SK-N-SH (cell line): ENCODE data around the gene ELP4.

Experiments used
- EP300 ChIP-seq, 2 experiments: IDR thresholded peaks; 2 replicates each; pipeline versions ENCODE4 v1.4.0 to v1.6.1; 2012; ENCODE audit warnings: borderline replicate concordance in 1 of 2, low read depth in 1 of 2, low read length in 1 of 2
- FOSL2 ChIP-seq: IDR thresholded peaks from 2 replicates; pipeline ENCODE4 v1.4.0; 2012; ENCODE audit warnings: low read depth, mild to moderate bottlenecking, moderate library complexity, borderline replicate concordance
- FOXM1 ChIP-seq: IDR thresholded peaks from 2 replicates; pipeline ENCODE4 v1.4.0; 2012; ENCODE audit warnings: low read depth, mild to moderate bottlenecking
- JUND ChIP-seq: IDR thresholded peaks from 2 replicates; pipeline ENCODE4 v1.4.0; 2012
- MEF2A ChIP-seq: IDR thresholded peaks from 2 replicates; pipeline ENCODE4 v1.4.0; 2012; ENCODE audit warnings: low read depth, borderline replicate concordance
- NRF1 ChIP-seq: IDR thresholded peaks from 2 replicates; pipeline ENCODE4 v1.6.1; 2012; ENCODE audit warnings: low read depth, mild to moderate bottlenecking, low read length
- POLR2AphosphoS5 ChIP-seq: IDR thresholded peaks from 2 replicates; pipeline ENCODE4 v1.6.1; 2012; ENCODE audit warnings: low read depth, low read length
- RFX5 ChIP-seq: IDR thresholded peaks from 2 replicates; pipeline ENCODE4 v1.6.1; 2012; ENCODE audit warnings: mild to moderate bottlenecking, improper control_type of control experiment, low read length
- SMC3 ChIP-seq: IDR thresholded peaks from 2 replicates; pipeline ENCODE4 v1.6.1; 2012; ENCODE audit warnings: low read depth, low read length, improper control_type of control experiment
- TF ChIP-seq, protein P1 (sequence below): fragments of 200-600 bp; sonication (generic); IDR thresholded peaks from 2 replicates; pipeline ENCODE4 v1.6.1; 2017; ENCODE audit warnings: antibody characterized with exemption, mild to moderate bottlenecking, moderate library complexity
- TF ChIP-seq, protein P2 (sequence below): IDR thresholded peaks from 2 replicates; pipeline ENCODE4 v1.4.0; 2012; ENCODE audit warnings: low read depth
- TF ChIP-seq, protein P3 (sequence below): fragments of 150-350 bp; IDR thresholded peaks from 2 replicates; pipeline ENCODE4 v1.6.1; 2017; ENCODE audit warnings: antibody characterized with exemption, low read length, low read depth, borderline replicate concordance
- TF ChIP-seq, protein P4 (sequence below): IDR thresholded peaks from 2 replicates; pipeline ENCODE4 v1.6.1; 2012; ENCODE audit warnings: mild to moderate bottlenecking, low read depth, low read length, moderate library complexity
- TF ChIP-seq, protein P5 (sequence below): IDR thresholded peaks from 2 replicates; pipeline ENCODE4 v1.4.0; 2012; ENCODE audit warnings: low read depth, borderline replicate concordance

DNA sequence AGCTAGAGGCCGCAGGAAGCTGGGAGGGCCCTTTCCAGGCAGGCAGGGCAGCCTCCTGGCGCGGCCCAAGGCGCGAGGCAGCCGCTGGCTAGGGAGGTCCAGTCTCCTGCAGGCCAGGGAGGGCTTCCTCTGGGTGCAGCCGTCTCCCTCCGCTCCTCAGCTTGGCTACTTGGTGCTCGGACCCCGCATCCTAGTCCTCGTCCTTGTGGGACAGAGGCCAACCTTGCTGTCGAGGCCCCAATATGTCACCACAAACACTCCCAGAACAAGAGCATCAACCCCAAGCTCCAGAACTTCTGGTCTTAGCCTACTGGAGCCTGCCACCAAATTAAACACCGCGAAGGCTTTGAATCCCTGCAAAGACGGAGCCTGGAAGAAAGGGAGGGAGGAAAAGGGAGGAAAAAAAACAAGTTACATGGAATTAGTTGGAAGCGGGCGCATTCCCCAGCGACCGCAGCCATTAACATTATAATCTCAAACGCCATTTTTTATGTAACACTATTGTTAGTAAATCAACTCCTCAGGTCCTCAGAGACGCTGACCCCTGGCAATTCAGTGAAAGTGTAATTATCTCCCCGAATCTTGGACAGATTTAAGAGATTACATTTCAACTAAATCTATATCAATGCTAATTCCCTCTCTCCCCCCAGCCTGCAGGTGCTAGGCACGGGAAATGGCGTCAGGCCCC is 314.2 kb downstream of the ELP4 start:
- TF ChIP-seq, protein P1, sequence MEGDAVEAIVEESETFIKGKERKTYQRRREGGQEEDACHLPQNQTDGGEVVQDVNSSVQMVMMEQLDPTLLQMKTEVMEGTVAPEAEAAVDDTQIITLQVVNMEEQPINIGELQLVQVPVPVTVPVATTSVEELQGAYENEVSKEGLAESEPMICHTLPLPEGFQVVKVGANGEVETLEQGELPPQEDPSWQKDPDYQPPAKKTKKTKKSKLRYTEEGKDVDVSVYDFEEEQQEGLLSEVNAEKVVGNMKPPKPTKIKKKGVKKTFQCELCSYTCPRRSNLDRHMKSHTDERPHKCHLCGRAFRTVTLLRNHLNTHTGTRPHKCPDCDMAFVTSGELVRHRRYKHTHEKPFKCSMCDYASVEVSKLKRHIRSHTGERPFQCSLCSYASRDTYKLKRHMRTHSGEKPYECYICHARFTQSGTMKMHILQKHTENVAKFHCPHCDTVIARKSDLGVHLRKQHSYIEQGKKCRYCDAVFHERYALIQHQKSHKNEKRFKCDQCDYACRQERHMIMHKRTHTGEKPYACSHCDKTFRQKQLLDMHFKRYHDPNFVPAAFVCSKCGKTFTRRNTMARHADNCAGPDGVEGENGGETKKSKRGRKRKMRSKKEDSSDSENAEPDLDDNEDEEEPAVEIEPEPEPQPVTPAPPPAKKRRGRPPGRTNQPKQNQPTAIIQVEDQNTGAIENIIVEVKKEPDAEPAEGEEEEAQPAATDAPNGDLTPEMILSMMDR, result no peak
- no peak for TF ChIP-seq POLR2AphosphoS5
- no peak for TF ChIP-seq NRF1
- TF ChIP-seq JUND, result no peak
- TF ChIP-seq FOSL2, result no peak
- TF ChIP-seq, protein P2, sequence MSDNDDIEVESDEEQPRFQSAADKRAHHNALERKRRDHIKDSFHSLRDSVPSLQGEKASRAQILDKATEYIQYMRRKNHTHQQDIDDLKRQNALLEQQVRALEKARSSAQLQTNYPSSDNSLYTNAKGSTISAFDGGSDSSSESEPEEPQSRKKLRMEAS, result no peak
- TF ChIP-seq RFX5, result no peak
- no peak for TF ChIP-seq FOXM1
- TF ChIP-seq, protein P3, sequence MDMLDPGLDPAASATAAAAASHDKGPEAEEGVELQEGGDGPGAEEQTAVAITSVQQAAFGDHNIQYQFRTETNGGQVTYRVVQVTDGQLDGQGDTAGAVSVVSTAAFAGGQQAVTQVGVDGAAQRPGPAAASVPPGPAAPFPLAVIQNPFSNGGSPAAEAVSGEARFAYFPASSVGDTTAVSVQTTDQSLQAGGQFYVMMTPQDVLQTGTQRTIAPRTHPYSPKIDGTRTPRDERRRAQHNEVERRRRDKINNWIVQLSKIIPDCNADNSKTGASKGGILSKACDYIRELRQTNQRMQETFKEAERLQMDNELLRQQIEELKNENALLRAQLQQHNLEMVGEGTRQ, result no peak
- TF ChIP-seq, protein P4, sequence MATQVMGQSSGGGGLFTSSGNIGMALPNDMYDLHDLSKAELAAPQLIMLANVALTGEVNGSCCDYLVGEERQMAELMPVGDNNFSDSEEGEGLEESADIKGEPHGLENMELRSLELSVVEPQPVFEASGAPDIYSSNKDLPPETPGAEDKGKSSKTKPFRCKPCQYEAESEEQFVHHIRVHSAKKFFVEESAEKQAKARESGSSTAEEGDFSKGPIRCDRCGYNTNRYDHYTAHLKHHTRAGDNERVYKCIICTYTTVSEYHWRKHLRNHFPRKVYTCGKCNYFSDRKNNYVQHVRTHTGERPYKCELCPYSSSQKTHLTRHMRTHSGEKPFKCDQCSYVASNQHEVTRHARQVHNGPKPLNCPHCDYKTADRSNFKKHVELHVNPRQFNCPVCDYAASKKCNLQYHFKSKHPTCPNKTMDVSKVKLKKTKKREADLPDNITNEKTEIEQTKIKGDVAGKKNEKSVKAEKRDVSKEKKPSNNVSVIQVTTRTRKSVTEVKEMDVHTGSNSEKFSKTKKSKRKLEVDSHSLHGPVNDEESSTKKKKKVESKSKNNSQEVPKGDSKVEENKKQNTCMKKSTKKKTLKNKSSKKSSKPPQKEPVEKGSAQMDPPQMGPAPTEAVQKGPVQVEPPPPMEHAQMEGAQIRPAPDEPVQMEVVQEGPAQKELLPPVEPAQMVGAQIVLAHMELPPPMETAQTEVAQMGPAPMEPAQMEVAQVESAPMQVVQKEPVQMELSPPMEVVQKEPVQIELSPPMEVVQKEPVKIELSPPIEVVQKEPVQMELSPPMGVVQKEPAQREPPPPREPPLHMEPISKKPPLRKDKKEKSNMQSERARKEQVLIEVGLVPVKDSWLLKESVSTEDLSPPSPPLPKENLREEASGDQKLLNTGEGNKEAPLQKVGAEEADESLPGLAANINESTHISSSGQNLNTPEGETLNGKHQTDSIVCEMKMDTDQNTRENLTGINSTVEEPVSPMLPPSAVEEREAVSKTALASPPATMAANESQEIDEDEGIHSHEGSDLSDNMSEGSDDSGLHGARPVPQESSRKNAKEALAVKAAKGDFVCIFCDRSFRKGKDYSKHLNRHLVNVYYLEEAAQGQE, result no peak
- TF ChIP-seq, protein P5, sequence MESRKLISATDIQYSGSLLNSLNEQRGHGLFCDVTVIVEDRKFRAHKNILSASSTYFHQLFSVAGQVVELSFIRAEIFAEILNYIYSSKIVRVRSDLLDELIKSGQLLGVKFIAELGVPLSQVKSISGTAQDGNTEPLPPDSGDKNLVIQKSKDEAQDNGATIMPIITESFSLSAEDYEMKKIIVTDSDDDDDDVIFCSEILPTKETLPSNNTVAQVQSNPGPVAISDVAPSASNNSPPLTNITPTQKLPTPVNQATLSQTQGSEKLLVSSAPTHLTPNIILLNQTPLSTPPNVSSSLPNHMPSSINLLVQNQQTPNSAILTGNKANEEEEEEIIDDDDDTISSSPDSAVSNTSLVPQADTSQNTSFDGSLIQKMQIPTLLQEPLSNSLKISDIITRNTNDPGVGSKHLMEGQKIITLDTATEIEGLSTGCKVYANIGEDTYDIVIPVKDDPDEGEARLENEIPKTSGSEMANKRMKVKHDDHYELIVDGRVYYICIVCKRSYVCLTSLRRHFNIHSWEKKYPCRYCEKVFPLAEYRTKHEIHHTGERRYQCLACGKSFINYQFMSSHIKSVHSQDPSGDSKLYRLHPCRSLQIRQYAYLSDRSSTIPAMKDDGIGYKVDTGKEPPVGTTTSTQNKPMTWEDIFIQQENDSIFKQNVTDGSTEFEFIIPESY, result no peak
- TF ChIP-seq SMC3, result no peak
- TF ChIP-seq EP300 (IDR thresholded peaks at IDR 0.05; ENCODE audit: borderline replicate concordance in 1 of 2, low read depth in 1 of 2, low read length in 1 of 2), result no peak
- no peak for TF ChIP-seq MEF2A
